Endothelial cell of umbilical vein (primary cell): ENCODE data around the gene BMP8A. TPM values are rescaled to one million over a fixed set of nuclear protein-coding genes. Genes with fewer than 3 reads are reported as not detected.
"Not testable (repeated sequence)": the region's sequence is repeated elsewhere in the genome, so short reads cannot be mapped to it uniquely, and the experiment has no call there.

ENCODE experiments used
- BruUV-seq: library from RNA; stranded (reverse); fragments of 400-500 nt; replicated peaks from 2 replicates; lab custom pipeline; 2021; lab: Mats Ljungman, UMichigan
- CTCF ChIA-PET: fragments of 300-600, 350-600 bp; sonication (Branson Sonifier 250); formaldehyde crosslinking; loops from one replicate; lab custom pipeline; 2021; ENCODE audit warnings: antibody characterized with exemption, inconsistent platforms; lab: Charles Lee
- POLR2A ChIA-PET: fragments of 300-600, 350-600 bp; sonication (Branson Sonifier 250); formaldehyde crosslinking; loops from one replicate; lab custom pipeline; 2021; ENCODE audit warnings: antibody characterized with exemption, inconsistent platforms; lab: Charles Lee
- DNase-seq: peaks from one replicate; pipeline ENCODE4 v3.0.0-alpha.2; 2011; ENCODE audit warnings: low read depth, low spot score
- FAIRE-seq: peaks from 2 replicates; lab custom pipeline; 2011; peaks lifted over from hg19 to GRCh38; lab: Jason Lieb, UNC
- H2AFZ ChIP-seq: 2 replicates; pipeline ENCODE4 v1.6.0; 2012; ENCODE audit warnings: low read depth, low read length, control low read depth, inconsistent platforms
- H3K27ac ChIP-seq: 2 replicates; pipeline ENCODE4 v1.5.1; 2011; ENCODE audit warnings: low read depth, mild to moderate bottlenecking, control low read depth, low read length, moderate library complexity; ENCODE audit not compliant: insufficient read depth
- H3K27me3 ChIP-seq, 2 experiments: 2 replicates each; pipeline versions ENCODE4 v1.6.0 to v1.6.1; 2011; ENCODE audit warnings: low read length in 2 of 2, mixed read lengths in 1 of 2; ENCODE audit not compliant: control insufficient read depth in 2 of 2, insufficient read depth in 2 of 2
- H3K36me3 ChIP-seq, 2 experiments: 2 replicates in 1 of 2; 3 replicates in 1 of 2; pipeline ENCODE4 v1.5.1; 2011; ENCODE audit warnings: low read length in 2 of 2, mild to moderate bottlenecking in 1 of 2, moderate library complexity in 1 of 2; ENCODE audit not compliant: control insufficient read depth in 2 of 2, insufficient read depth in 2 of 2; ENCODE audit errors: extremely low read depth in 1 of 2
- H3K4me1 ChIP-seq: 3 replicates; pipeline ENCODE4 v1.5.1; 2011; ENCODE audit warnings: mild to moderate bottlenecking, low read length; ENCODE audit not compliant: control insufficient read depth, insufficient read depth; ENCODE audit errors: extremely low read depth
- H3K4me2 ChIP-seq: 2 replicates; pipeline ENCODE4 v1.6.1; 2011; ENCODE audit warnings: low read length, control low read depth, mixed read lengths; ENCODE audit not compliant: insufficient read depth
- H3K4me3 ChIP-seq, 3 experiments: fragments of 200-600 bp in 1 of 3; sonication (generic), shearing (Covaris generic) in 1 of 3; replicated peaks in 1 of 3; 2 replicates each; pipeline ENCODE4 v1.5.1; 2011 to 2016; ENCODE audit warnings: control low read depth in 3 of 3, low read length in 3 of 3, mild to moderate bottlenecking in 2 of 3, inconsistent platforms in 1 of 3, low read depth in 1 of 3, moderate library complexity in 1 of 3; ENCODE audit not compliant: insufficient read depth in 1 of 3
- H3K79me2 ChIP-seq: 2 replicates; pipeline ENCODE4 v1.6.0; 2012; ENCODE audit warnings: low read length, inconsistent platforms; ENCODE audit not compliant: control insufficient read depth, insufficient read depth
- H3K9ac ChIP-seq: replicated peaks from 2 replicates; pipeline ENCODE3; 2011; ENCODE audit warnings: low read length, control low read depth; ENCODE audit not compliant: insufficient read depth; ENCODE audit errors: extremely low read depth
- H3K9me1 ChIP-seq: replicated peaks from 3 replicates; pipeline ENCODE4 v1.6.0; 2011; ENCODE audit warnings: mild to moderate bottlenecking, low read length; ENCODE audit not compliant: control insufficient read depth, insufficient read depth; ENCODE audit errors: extremely low read depth
- H3K9me3 ChIP-seq: replicated peaks from 2 replicates; pipeline ENCODE4 v1.5.1; 2012; ENCODE audit warnings: low read length, inconsistent platforms; ENCODE audit not compliant: control insufficient read depth, insufficient read depth
- H4K20me1 ChIP-seq: replicated peaks from 2 replicates; pipeline ENCODE3; 2011; ENCODE audit warnings: mild to moderate bottlenecking, low read length; ENCODE audit not compliant: control insufficient read depth, insufficient read depth; ENCODE audit errors: extremely low read depth
- EZH2 ChIP-seq: IDR thresholded peaks from 2 replicates; pipeline ENCODE4 v1.6.1; 2012; ENCODE audit warnings: borderline replicate concordance, low read depth, mild to moderate bottlenecking, moderate library complexity, low read length, inconsistent platforms; ENCODE audit not compliant: severe bottlenecking
- FOS ChIP-seq: IDR thresholded peaks from 2 replicates; pipeline ENCODE4 v1.6.1; 2011; ENCODE audit warnings: mild to moderate bottlenecking, low read length, moderate library complexity, borderline replicate concordance; ENCODE audit not compliant: insufficient read depth
- GATA2 ChIP-seq: IDR thresholded peaks from 2 replicates; pipeline ENCODE4 v1.7.0; 2011; ENCODE audit warnings: low read depth, mild to moderate bottlenecking, moderate library complexity, mixed read lengths, low read length; ENCODE audit not compliant: insufficient read length, insufficient read depth
- JUN ChIP-seq: IDR thresholded peaks from 2 replicates; pipeline ENCODE4 v1.6.1; 2011; ENCODE audit warnings: borderline replicate concordance, low read depth; ENCODE audit not compliant: insufficient read length, insufficient read depth
- MYC ChIP-seq: IDR thresholded peaks from one replicate; pipeline ENCODE4 v1.6.1; 2011; ENCODE audit warnings: mild to moderate bottlenecking, low read depth, low read length
- POLR2A ChIP-seq: IDR thresholded peaks from 2 replicates; pipeline ENCODE4 v1.6.1; 2012; ENCODE audit warnings: low read depth, mild to moderate bottlenecking, control low read depth, low read length
- POLR2AphosphoS5 ChIP-seq: IDR thresholded peaks from 2 replicates; pipeline ENCODE4 v1.6.1; 2012; ENCODE audit warnings: low read depth, mild to moderate bottlenecking, control low read depth, low read length, moderate library complexity; ENCODE audit not compliant: insufficient read depth
- dilution Hi-C: fragments of 300-500 bp; cut with MboI; formaldehyde crosslinking; loops from one replicate; pipeline ENCODE4 v1.15.0; 2019; ENCODE audit warnings: low sequenced_read_pairs; ENCODE audit not compliant: extremely low pct_ligation_motif_present
- intact Hi-C: fragments of 100-400 bp; cut with micrococcal nuclease; formaldehyde crosslinking; loops from one replicate; pipeline ENCODE4 v1.10.0; 2022
- polyA plus RNA-seq, 4 experiments: library from polyadenylated mRNA; depleted of rRNA in 3 of 4; stranded (reverse) in 3 of 4; unstranded in 1 of 4; fragments of >200 nt; gene quantifications; 2 replicates each; pipeline versions ENCODE4 v1.2.1 to v1.2.3, GENCODE V29; 2011 to 2012; ENCODE audit warnings: missing spikeins in 1 of 4
- total RNA-seq: library from RNA; stranded (reverse); gene quantifications from 2 replicates; pipeline ENCODE4 v1.2.3, GENCODE V29; 2021
- TF ChIP-seq, protein P1 (sequence below): IDR thresholded peaks from 2 replicates; pipeline ENCODE4 v1.6.1; 2011; ENCODE audit not compliant: insufficient read depth, insufficient read length
- TF ChIP-seq, protein P2 (sequence below), 2 donors: IDR thresholded peaks; 1 replicate in 1 of 2; 2 replicates in 1 of 2; pipeline ENCODE4 v1.5.1; 2011; ENCODE audit warnings: low read length in 2 of 2, mild to moderate bottlenecking in 2 of 2, moderate library complexity in 2 of 2, control low read depth in 1 of 2, inconsistent platforms in 1 of 2, low read depth in 1 of 2; ENCODE audit not compliant: insufficient read depth in 1 of 2; ENCODE audit errors: extremely low read depth in 1 of 2

BMP8A gene
- total and polyA plus RNA-seq, 2 donors (not counting 3 experiments of a cell fraction or from before 2014, with no cell fraction given) = 0.25 to 0.44 TPM

DNA sequence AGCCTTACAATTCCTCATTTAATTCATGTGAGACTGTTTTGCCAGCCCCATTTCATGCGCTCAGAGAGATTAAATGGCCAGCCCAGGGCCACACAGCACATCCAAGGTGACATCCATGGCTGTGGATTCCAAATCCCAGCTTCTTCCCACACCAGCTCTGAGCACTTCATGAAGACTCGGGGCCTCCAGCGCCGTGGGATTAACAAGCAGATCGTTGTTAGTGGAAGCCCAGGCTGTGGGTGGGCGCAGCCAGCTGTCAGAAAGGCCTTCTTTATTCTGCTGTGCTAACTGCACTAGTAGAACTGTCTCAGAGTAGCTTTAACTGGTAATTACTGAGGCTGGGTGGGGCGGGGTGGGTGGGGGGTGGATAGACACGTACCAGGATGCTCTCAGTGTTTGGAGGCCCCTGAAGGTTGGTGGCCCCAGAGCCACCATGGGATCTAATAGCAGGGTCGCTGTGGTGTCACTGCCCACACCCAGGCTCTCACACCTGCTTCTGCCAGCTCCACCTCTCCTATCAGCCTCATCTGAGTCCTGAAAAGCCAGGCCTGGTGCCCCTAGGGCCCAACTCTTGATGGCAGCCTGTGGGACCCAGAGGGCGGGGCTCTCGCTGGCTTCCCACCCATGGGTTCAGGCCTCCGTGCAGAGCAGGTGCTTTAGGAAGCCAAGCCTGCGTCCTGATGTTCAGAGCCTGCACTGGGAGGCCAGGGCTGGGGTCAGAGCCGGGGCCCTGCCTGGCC, 3.4 kb downstream of the BMP8A start:
- DNase-seq (no peak), FAIRE-seq (no peak)
- Histone ChIP-seq H3K27ac (no peak overlapping the region), H3K9ac (no peak overlapping the region), H3K4me2 (no peak overlapping the region), H3K27me3 (peaks cover 7 to 12% of the 10 kb centered on the region in 2 experiments), H3K36me3 (no peaks in the 10 kb centered on the region), H4K20me1 (no peaks in the 10 kb centered on the region), H3K79me2 (no peaks in the 10 kb centered on the region), H3K9me3 (no peaks in the 10 kb centered on the region), H3K4me1 (peaks cover 6% of the 10 kb centered on the region), H2AFZ (no peak overlapping the region), H3K4me3 (no peak overlapping the region), H3K9me1 (no peaks in the 10 kb centered on the region)
- no TSS peak for BruUV-seq
- CTCF ChIA-PET = interaction anchor here (2.5 kb wide), 1 partner anchor 44 kb away, joined by 10 read pairs; no protein-coding TSS in a partner anchor
- POLR2A ChIA-PET = no interaction called here
- dilution Hi-C loops = no loop called here
- TF ChIP-seq POLR2A (no peak), GATA2 (no peak), EZH2 (no peak), MYC (no peak), JUN (no peak), POLR2AphosphoS5 (no peak), FOS (no peak)
- TF ChIP-seq, protein P1, sequence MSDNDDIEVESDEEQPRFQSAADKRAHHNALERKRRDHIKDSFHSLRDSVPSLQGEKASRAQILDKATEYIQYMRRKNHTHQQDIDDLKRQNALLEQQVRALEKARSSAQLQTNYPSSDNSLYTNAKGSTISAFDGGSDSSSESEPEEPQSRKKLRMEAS = no peak
- TF ChIP-seq, protein P2, sequence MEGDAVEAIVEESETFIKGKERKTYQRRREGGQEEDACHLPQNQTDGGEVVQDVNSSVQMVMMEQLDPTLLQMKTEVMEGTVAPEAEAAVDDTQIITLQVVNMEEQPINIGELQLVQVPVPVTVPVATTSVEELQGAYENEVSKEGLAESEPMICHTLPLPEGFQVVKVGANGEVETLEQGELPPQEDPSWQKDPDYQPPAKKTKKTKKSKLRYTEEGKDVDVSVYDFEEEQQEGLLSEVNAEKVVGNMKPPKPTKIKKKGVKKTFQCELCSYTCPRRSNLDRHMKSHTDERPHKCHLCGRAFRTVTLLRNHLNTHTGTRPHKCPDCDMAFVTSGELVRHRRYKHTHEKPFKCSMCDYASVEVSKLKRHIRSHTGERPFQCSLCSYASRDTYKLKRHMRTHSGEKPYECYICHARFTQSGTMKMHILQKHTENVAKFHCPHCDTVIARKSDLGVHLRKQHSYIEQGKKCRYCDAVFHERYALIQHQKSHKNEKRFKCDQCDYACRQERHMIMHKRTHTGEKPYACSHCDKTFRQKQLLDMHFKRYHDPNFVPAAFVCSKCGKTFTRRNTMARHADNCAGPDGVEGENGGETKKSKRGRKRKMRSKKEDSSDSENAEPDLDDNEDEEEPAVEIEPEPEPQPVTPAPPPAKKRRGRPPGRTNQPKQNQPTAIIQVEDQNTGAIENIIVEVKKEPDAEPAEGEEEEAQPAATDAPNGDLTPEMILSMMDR (IDR thresholded peaks at IDR 0.05; ENCODE audit: extremely low read depth in 1 of 2, insufficient read depth in 1 of 2, low read depth in 1 of 2, low read length in 2 of 2) = no peak
- intact Hi-C loops = loop anchor here (5.0 kb wide), 1 partner anchor 227 kb away; no protein-coding TSS in a partner anchor

DNA sequence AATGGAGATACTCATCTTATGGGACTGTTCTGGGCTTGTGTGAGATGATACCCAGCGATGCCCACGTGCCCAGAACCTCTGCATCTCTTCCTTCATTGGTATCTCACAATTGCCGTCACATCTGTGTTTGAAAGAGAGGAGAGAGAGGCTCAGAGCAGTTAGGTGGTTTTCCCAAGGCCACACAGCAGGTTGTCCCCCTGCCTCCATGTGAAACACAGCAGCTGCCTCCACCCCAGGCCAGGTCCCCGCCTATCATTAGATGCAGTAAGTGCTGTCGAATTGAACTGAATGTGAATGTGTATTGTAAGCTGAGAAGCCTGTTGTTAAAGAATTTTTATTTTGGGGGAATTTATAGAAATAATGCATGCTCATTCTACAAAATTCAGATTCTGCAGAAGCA, 5.1 kb downstream of the BMP8A start:
- CTCF ChIA-PET = interaction anchor here (1.2 kb wide), 1 partner anchor 8 kb away, joined by 6 read pairs; no protein-coding TSS in a partner anchor
- H3K9me3 ChIP-seq, H3K4me1 ChIP-seq, intact Hi-C loops, H3K27ac ChIP-seq, H3K4me3 ChIP-seq, H3K79me2 ChIP-seq, dilution Hi-C loops, H3K9ac ChIP-seq, H2AFZ ChIP-seq, H3K9me1 ChIP-seq, H4K20me1 ChIP-seq, H3K4me2 ChIP-seq, H3K36me3 ChIP-seq, POLR2A ChIA-PET, DNase-seq, FAIRE-seq, BruUV-seq: not testable (repeated sequence)
- H3K27me3 ChIP-seq = peaks cover 7 to 12% of the 10 kb centered on the region in 2 experiments
